HG02642 (cell line): Measurements from ENCODE around the gene PTPRE.

Source experiments
- ATAC-seq: cut with Tn5 transposase; IDR thresholded peaks from one replicate; pipeline ENCODE4 v1.9.1; 2021; ENCODE audit warnings: mild to moderate bottlenecking; ENCODE audit not compliant: unreplicated experiment, poor library complexity

The PTPRE gene

GRCh38 chr10:128040681-128041080 is 133.8 kb downstream of the PTPRE start:
- ATAC-seq: no peak

- ATAC-seq: no peak
Observed at GRCh38 chr10:128042131-128042610, 135.3 kb downstream of the PTPRE start.

GRCh38 chr10:128043259-128044045 is 136.5 kb downstream of the PTPRE start:
- ATAC-seq: no peak

- ATAC-seq: no peak
Observed at GRCh38 chr10:128044186-128044585, 137.3 kb downstream of the PTPRE start.

- no peak for ATAC-seq
Observed at GRCh38 chr10:128044961-128045832, 138.3 kb downstream of the PTPRE start.

- ATAC-seq: no peak
Observed at GRCh38 chr10:128045833-128046120, 138.9 kb downstream of the PTPRE start.

GRCh38 chr10:128046156-128046952 is 139.5 kb downstream of the PTPRE start:
- no peak for ATAC-seq

GRCh38 chr10:128046953-128047290 is 140.0 kb downstream of the PTPRE start:
- ATAC-seq: no peak

GRCh38 chr10:128047351-128047750 is 140.4 kb downstream of the PTPRE start:
- ATAC-seq: peak; percentile 99

GRCh38 chr10:128047991-128048818 is 141.3 kb downstream of the PTPRE start:
- ATAC-seq: peak; percentile 26

GRCh38 chr10:128048819-128049210 is 141.9 kb downstream of the PTPRE start:
- ATAC-seq: no peak

- ATAC-seq: no peak
Observed at GRCh38 chr10:128049226-128050120, 142.6 kb downstream of the PTPRE start.

- no peak for ATAC-seq
Observed at GRCh38 chr10:128050121-128050516, 143.2 kb downstream of the PTPRE start.

- no peak for ATAC-seq
Observed at GRCh38 chr10:128050936-128051335, 144.0 kb downstream of the PTPRE start.

- ATAC-seq: no peak
Observed at GRCh38 chr10:128051548-128051947, 144.6 kb downstream of the PTPRE start.

- no peak for ATAC-seq
Observed at GRCh38 chr10:128052696-128053095, 145.8 kb downstream of the PTPRE start.

- ATAC-seq: no peak
Observed at GRCh38 chr10:128053356-128053755, 146.5 kb downstream of the PTPRE start.

- ATAC-seq: no peak
Observed at GRCh38 chr10:128054163-128054970, 147.5 kb downstream of the PTPRE start.
